Tibial artery (tissue), 4 donors: ENCODE measurements around the gene DNER.
A peak's percentile ranks its signal among the peaks of the same experiment; 100 is the strongest.

ENCODE experiments used
- DNase-seq, 2 donors: peaks; one replicate each; pipeline ENCODE4 v3.0.0-alpha.2; 2019
- H3K27ac ChIP-seq, 2 donors: fragments of 200-600 bp; sonication (generic) in 1 of 2; 1 replicate in 1 of 2; 2 replicates in 1 of 2; pipeline ENCODE4 v1.5.1; 2018 to 2019; ENCODE audit warnings: mild to moderate bottlenecking in 1 of 2
- H3K27me3 ChIP-seq, 2 donors: fragments of 200-600 bp; sonication (generic) in 1 of 2; one replicate each; pipeline versions ENCODE4 v1.5.1 to v1.6.0; 2016 to 2019
- H3K36me3 ChIP-seq, 3 donors: fragments of 200-600 bp; sonication (generic) in 2 of 3; one replicate each; pipeline ENCODE4 v1.5.1; 2016 to 2019; ENCODE audit warnings: mild to moderate bottlenecking in 2 of 3
- H3K4me1 ChIP-seq, 4 donors: fragments of 200-600 bp; sonication (generic) in 2 of 4; 1 replicate in 3 of 4; 2 replicates in 1 of 4; pipeline ENCODE4 v1.5.1; 2016 to 2019
- H3K4me3 ChIP-seq, 2 donors: fragments of 200-600 bp; sonication (generic) in 1 of 2; 1 replicate in 1 of 2; 2 replicates in 1 of 2; pipeline ENCODE4 v1.5.1; 2018 to 2019; ENCODE audit warnings: mild to moderate bottlenecking in 2 of 2
- H3K9me3 ChIP-seq, 3 donors: fragments of 200-600 bp; sonication (generic) in 1 of 3; one replicate each; pipeline ENCODE4 v1.5.1; 2016 to 2019
- intact Hi-C: fragments of 100-400 bp; cut with DNase I; formaldehyde crosslinking; loops from one replicate; pipeline ENCODE4 v1.15.0; 2023; ENCODE audit warnings: low total_unique reads
- TF ChIP-seq, protein P1 (sequence below), 2 experiments: fragments of 200-600 bp in 1 of 2; fragments of 450-650 bp in 1 of 2; IDR thresholded peaks; one replicate each; pipeline ENCODE4 v1.5.1; 2017 to 2019; ENCODE audit warnings: antibody characterized with exemption in 2 of 2, mild to moderate bottlenecking in 1 of 2, moderate library complexity in 1 of 2

The DNER gene

DNA sequence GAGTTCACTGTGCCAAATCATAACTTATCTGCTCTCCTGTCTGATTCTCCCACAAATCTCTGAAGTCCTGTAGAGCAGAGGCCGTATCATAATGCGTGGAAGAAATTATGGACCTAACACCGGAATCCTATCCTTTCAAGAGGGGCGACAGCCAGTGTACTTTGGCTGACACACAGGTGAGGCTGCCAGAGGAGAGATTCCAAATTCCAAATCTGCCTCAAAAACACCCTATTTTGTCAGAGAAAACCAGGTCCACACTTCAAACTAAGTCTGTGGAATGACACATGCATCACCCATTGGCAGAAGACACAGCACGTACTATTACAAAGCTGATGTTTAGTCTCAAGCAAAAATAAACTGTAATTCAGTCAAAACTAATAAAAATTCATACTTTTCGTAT, 304.1 kb downstream of the DNER start:
- Histone ChIP-seq H3K9me3 (no peaks in the 10 kb centered on the region), H3K27ac (peak overlapping the region; percentile 63 to 69), H3K36me3 (no peaks in the 10 kb centered on the region), H3K4me3 (no peak overlapping the region), H3K4me1 (peaks cover 0 to 45% (median 19%) of the 10 kb centered on the region in 4 donors), H3K27me3 (no peaks in the 10 kb centered on the region)
- intact Hi-C loops, result no loop called here
- DNase-seq, result no peak
- TF ChIP-seq, protein P1, sequence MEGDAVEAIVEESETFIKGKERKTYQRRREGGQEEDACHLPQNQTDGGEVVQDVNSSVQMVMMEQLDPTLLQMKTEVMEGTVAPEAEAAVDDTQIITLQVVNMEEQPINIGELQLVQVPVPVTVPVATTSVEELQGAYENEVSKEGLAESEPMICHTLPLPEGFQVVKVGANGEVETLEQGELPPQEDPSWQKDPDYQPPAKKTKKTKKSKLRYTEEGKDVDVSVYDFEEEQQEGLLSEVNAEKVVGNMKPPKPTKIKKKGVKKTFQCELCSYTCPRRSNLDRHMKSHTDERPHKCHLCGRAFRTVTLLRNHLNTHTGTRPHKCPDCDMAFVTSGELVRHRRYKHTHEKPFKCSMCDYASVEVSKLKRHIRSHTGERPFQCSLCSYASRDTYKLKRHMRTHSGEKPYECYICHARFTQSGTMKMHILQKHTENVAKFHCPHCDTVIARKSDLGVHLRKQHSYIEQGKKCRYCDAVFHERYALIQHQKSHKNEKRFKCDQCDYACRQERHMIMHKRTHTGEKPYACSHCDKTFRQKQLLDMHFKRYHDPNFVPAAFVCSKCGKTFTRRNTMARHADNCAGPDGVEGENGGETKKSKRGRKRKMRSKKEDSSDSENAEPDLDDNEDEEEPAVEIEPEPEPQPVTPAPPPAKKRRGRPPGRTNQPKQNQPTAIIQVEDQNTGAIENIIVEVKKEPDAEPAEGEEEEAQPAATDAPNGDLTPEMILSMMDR (IDR thresholded peaks at IDR 0.05), result no peak

DNA sequence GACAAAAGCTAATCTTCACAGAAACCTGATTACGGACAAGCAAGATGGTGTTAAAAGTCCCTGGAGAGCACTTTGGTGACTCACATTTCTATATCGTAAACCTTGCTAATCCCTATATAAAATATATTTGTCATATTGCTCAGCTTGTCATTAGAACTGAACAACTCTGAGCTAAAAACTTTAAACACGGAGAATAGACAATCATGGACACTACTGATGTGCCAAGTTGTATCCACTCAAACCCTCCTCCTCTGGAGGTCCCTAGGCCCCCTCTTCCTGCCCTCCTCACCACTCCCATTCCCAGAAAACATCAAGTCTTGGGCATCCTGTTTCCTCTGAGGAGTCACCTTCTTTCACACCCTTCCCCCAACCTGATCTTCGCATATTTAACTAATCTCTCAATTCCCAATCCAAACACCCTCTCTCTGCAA, 304.6 kb downstream of the DNER start:
- H3K27ac ChIP-seq, result peak overlapping the region; percentile 63 to 69
- no peak for DNase-seq
- intact Hi-C loops, result no loop called here
- no peaks in the 10 kb centered on the region for H3K36me3 ChIP-seq
- no peak overlapping the region for H3K4me3 ChIP-seq
- peaks cover 0 to 45% (median 19%) of the 10 kb centered on the region in 4 donors for H3K4me1 ChIP-seq
- TF ChIP-seq, protein P1 (IDR thresholded peaks at IDR 0.05), result no peak
- no peaks in the 10 kb centered on the region for H3K27me3 ChIP-seq
- no peaks in the 10 kb centered on the region for H3K9me3 ChIP-seq

- TF ChIP-seq, protein P1 (IDR thresholded peaks at IDR 0.05), result no peak
- intact Hi-C loops, result no loop called here
- peak overlapping the region; percentile 63 to 69 for H3K27ac ChIP-seq
- no peaks in the 10 kb centered on the region for H3K27me3 ChIP-seq
- peaks cover 0 to 45% (median 19%) of the 10 kb centered on the region in 4 donors for H3K4me1 ChIP-seq
- no peak for DNase-seq
- no peak overlapping the region for H3K4me3 ChIP-seq
- H3K36me3 ChIP-seq, result no peaks in the 10 kb centered on the region
- no peaks in the 10 kb centered on the region for H3K9me3 ChIP-seq
These were observed 305.4 kb downstream of the DNER start for GRCh38 chr2:229408962-229409361.

GRCh38 chr2:229408356-229408755, 306.0 kb downstream of the DNER start:
- Histone ChIP-seq H3K9me3 (no peaks in the 10 kb centered on the region), H3K36me3 (no peaks in the 10 kb centered on the region), H3K27ac (peak overlapping the region; percentile 63 to 69), H3K27me3 (no peaks in the 10 kb centered on the region), H3K4me3 (no peak overlapping the region), H3K4me1 (peaks cover 0 to 45% (median 19%) of the 10 kb centered on the region in 4 donors)
- DNase-seq, result peak; percentile 79 to 86
- TF ChIP-seq, protein P1 (IDR thresholded peaks at IDR 0.05), result no peak
- intact Hi-C loops, result no loop called here

DNA sequence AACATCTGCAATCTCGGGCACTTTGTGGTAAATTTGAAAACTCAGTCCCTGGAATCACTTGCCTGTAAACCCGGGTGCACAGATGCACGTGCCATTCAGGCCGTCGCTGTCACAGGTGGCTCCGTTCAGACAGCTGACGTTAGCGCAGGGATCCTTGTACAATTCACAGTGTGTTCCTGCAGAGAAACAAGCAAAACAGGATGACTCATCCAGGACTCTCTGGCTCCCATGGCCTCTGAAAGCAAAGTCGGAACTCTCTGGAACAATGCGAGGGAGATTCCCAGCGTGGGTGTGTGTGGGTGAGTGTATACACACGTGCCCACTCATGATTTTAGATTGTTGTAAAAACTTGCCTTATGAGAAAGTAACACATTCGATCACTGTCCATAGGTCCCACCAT, 307.2 kb downstream of the DNER start:
- Histone ChIP-seq H3K4me3 (no peak overlapping the region), H3K27ac (peak overlapping the region; percentile 39 to 57), H3K27me3 (no peaks in the 10 kb centered on the region), H3K4me1 (peaks cover 0 to 45% (median 19%) of the 10 kb centered on the region in 4 donors), H3K9me3 (no peaks in the 10 kb centered on the region), H3K36me3 (no peaks in the 10 kb centered on the region)
- intact Hi-C loops, result no loop called here
- peak; percentile 84 to 85 for DNase-seq
- TF ChIP-seq, protein P1 (IDR thresholded peaks at IDR 0.05), result no peak

GRCh38 chr2:229405796-229406195, 308.6 kb downstream of the DNER start:
- no peaks in the 10 kb centered on the region for H3K36me3 ChIP-seq
- H3K4me3 ChIP-seq, result no peak overlapping the region
- intact Hi-C loops, result no loop called here
- peaks cover 0 to 41% (median 18%) of the 10 kb centered on the region in 4 donors for H3K4me1 ChIP-seq
- no peaks in the 10 kb centered on the region for H3K27me3 ChIP-seq
- H3K27ac ChIP-seq, result peak overlapping the region in 1 of 2 donors; percentile 16
- TF ChIP-seq, protein P1 (IDR thresholded peaks at IDR 0.05), result no peak
- no peak for DNase-seq
- no peaks in the 10 kb centered on the region for H3K9me3 ChIP-seq
